Progenitor cell of endocrine pancreas (in vitro differentiated cells): ENCODE data around the gene GPR4. TPM values are rescaled to one million over a fixed set of nuclear protein-coding genes. Genes with fewer than 3 reads are reported as not detected.

Experiments used
- DNase-seq: peaks from one replicate; pipeline ENCODE4 v3.0.0; 2021; ENCODE audit warnings: low spot score; ENCODE audit not compliant: unreplicated experiment
- H3K27ac Mint-ChIP-seq: 2 replicates; pipeline ENCODE4 v1.8.0; 2021; ENCODE audit warnings: mild to moderate bottlenecking, moderate library complexity, mixed read lengths
- H3K27me3 Mint-ChIP-seq: 2 replicates; pipeline ENCODE4 v1.8.0; 2021; ENCODE audit warnings: mixed read lengths
- H3K36me3 Mint-ChIP-seq: 2 replicates; pipeline ENCODE4 v1.8.0; 2022; ENCODE audit warnings: mixed read lengths; ENCODE audit not compliant: insufficient read depth
- H3K4me1 Mint-ChIP-seq: 2 replicates; pipeline ENCODE4 v1.8.0; 2021; ENCODE audit warnings: low read depth, mixed read lengths
- H3K4me3 Mint-ChIP-seq: 2 replicates; pipeline ENCODE4 v1.8.0; 2021; ENCODE audit warnings: low read depth, mild to moderate bottlenecking, moderate library complexity, mixed read lengths
- H3K9me3 Mint-ChIP-seq: 2 replicates; pipeline ENCODE4 v1.8.0; 2021; ENCODE audit warnings: low read depth, mixed read lengths
- CTCF ChIP-seq: fragments of 200-600 bp; sonication (generic); IDR thresholded peaks from one replicate; pipeline ENCODE4 v1.5.0; 2021; ENCODE audit warnings: antibody characterized with exemption, mild to moderate bottlenecking; ENCODE audit not compliant: unreplicated experiment
- long read RNA-seq: library from polyadenylated mRNA; unstranded; transcript quantifications from one replicate; pipeline ENCODE4 v2.0.0, GENCODE V29; 2020
- total RNA-seq: library from RNA; stranded (reverse); gene quantifications from 2 replicates; pipeline ENCODE4 v1.2.1, GENCODE V29; 2021

The GPR4 gene
- not detected in 2 replicates for total RNA-seq
- long read RNA-seq = 0 reads

GRCh38 chr19:45601524-45602374 lies at the start of gene GPR4:
Gene GPR4, minus strand, starts transcription at chr19:45602212. Its CDS starts 10,346 bp downstream, at chr19:45591866.
- Mint-ChIP-seq H3K4me1 (no peaks in the 10 kb centered on the region), H3K36me3 (no peaks in the 10 kb centered on the region), H3K4me3 (no peak within 1 kb of the TSS), H3K9me3 (no peaks in the 10 kb centered on the region), H3K27ac (no peak within 1 kb of the TSS), H3K27me3 (peaks cover 65% of the 10 kb centered on the region)
- no peak for DNase-seq
- TF ChIP-seq CTCF = no peak

- H3K36me3 Mint-ChIP-seq = no peaks in the 10 kb centered on the region
- TF ChIP-seq CTCF = no peak
- H3K4me1 Mint-ChIP-seq = peaks cover 2% of the 10 kb centered on the region
- no peaks in the 10 kb centered on the region for H3K9me3 Mint-ChIP-seq
- no peaks in the 10 kb centered on the region for H3K27me3 Mint-ChIP-seq
- H3K4me3 Mint-ChIP-seq = no peak overlapping the region
- DNase-seq = no peak
- no peak overlapping the region for H3K27ac Mint-ChIP-seq
These were observed 48.7 kb upstream of the GPR4 start for GRCh38 chr19:45650722-45651121.

DNA sequence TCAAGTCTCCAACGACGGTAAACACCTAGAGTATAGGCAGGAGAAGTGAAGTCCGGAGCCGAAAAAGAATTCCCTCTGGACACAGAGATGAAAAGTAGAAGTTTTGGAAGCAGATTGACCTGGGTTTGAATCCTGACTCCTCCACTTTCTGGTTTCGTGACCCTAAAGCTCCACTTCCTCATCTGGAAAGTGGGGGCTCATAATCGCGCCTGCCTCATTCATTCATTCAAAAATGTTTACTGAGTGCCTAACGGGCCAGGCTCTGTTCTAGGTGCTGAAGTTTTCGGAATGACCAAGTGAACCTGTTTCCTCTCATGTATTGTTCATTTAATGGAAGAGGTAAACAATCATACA lies 44.3 kb upstream of the GPR4 start:
- TF ChIP-seq CTCF = no peak
- Mint-ChIP-seq H3K4me1 (peaks cover 11% of the 10 kb centered on the region), H3K27me3 (peaks cover 7% of the 10 kb centered on the region), H3K27ac (peak overlapping the region; percentile 69), H3K9me3 (peaks cover under 1% of the 10 kb centered on the region), H3K4me3 (peak overlapping the region; percentile 65), H3K36me3 (no peaks in the 10 kb centered on the region)
- no peak for DNase-seq

DNA sequence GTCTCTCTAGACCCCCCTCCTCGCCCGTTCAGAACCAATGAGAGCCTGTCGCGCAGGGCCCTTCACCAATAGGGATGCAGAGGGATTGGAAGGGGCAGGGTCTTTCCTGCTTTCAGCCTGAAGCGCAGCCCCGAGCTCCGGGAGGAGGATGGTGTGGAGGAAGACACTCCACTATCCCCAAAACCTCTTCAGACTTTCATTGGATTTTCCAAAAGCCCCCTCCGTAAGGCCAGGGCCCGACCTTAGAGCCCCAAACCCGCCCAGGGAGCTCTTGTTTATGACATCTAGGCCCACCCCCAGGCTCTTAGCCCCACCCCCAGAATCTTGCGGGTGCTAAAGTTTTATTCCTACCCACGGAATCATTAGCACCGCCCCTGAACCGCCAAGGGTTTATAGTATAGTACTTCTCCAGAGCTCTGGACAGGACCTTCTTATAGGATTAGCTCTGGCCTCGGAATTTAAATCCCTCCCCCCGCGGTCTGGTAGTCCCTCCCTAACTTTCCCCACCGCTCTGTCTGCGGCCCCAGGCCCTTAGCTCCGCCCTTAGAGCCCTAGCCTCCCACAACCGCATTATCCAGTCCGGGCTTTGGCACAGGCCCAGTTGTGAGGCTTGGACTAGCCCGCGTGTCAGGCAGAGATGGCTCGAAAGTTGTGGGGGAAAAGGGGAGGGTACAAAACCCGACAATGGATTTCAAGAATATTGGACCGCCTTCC lies 43.8 kb upstream of the GPR4 start:
- H3K27ac Mint-ChIP-seq = peak overlapping the region; percentile 69

More for the DNA sequence above, 43.8 kb upstream of the GPR4 start:
- peaks cover 12% of the 10 kb centered on the region for H3K27me3 Mint-ChIP-seq
- DNase-seq = peak; percentile 44
- H3K36me3 Mint-ChIP-seq = no peaks in the 10 kb centered on the region
- peaks cover 16% of the 10 kb centered on the region for H3K4me1 Mint-ChIP-seq
- H3K9me3 Mint-ChIP-seq = peaks cover 6% of the 10 kb centered on the region
- peak overlapping the region; percentile 65 for H3K4me3 Mint-ChIP-seq
- TF ChIP-seq CTCF = no peak
